NCI-H187 treated with DMSO at 0.1 percent for 48 hours (cell line): Measurements from ENCODE around the gene JADE1.

Experiments used
- DNase-seq: peaks from one replicate; lab custom pipeline; 2025; lab: John Stamatoyannopoulos, UW

The JADE1 gene

GRCh38 chr4:128844931-128845330, 35.4 kb downstream of the JADE1 start:
- no peak for DNase-seq

- DNase-seq: peak; percentile 0
Measured at GRCh38 chr4:128846063-128846462, 36.6 kb downstream of the JADE1 start.

GRCh38 chr4:128847082-128847724, 37.7 kb downstream of the JADE1 start:
- no peak for DNase-seq

GRCh38 chr4:128848461-128848860, 39.0 kb downstream of the JADE1 start:
- DNase-seq: no peak

GRCh38 chr4:128850252-128850651, 40.8 kb downstream of the JADE1 start:
- DNase-seq: no peak

- DNase-seq: no peak
Measured at GRCh38 chr4:128853741-128854140, 44.2 kb downstream of the JADE1 start.

GRCh38 chr4:128854433-128854832, 44.9 kb downstream of the JADE1 start:
- DNase-seq: no peak

GRCh38 chr4:128855621-128856020, 46.1 kb downstream of the JADE1 start:
- no peak for DNase-seq

GRCh38 chr4:128856246-128856645, 46.7 kb downstream of the JADE1 start:
- DNase-seq: no peak

GRCh38 chr4:128858879-128859671, 49.6 kb downstream of the JADE1 start:
- DNase-seq: no peak

GRCh38 chr4:128859887-128860677, 50.6 kb downstream of the JADE1 start:
- no peak for DNase-seq

- no peak for DNase-seq
Measured at GRCh38 chr4:128861856-128862518, 52.5 kb downstream of the JADE1 start.

GRCh38 chr4:128862608-128863311, 53.3 kb downstream of the JADE1 start:
- no peak for DNase-seq

- DNase-seq: no peak
Measured at GRCh38 chr4:128863312-128864075, 54.0 kb downstream of the JADE1 start.

GRCh38 chr4:128865132-128865531, 55.6 kb downstream of the JADE1 start:
- DNase-seq: no peak

GRCh38 chr4:128866269-128866668, 56.8 kb downstream of the JADE1 start:
- no peak for DNase-seq

- no peak for DNase-seq
Measured at GRCh38 chr4:128866691-128867090, 57.2 kb downstream of the JADE1 start.

- no peak for DNase-seq
Measured at GRCh38 chr4:128868758-128869157, 59.3 kb downstream of the JADE1 start.

- no peak for DNase-seq
Measured at GRCh38 chr4:128869776-128870509, 60.4 kb downstream of the JADE1 start.

- no peak for DNase-seq
Measured at GRCh38 chr4:128871948-128872347, 62.4 kb downstream of the JADE1 start.
